SU-DHL-6 (cell line): ENCODE results near the gene PCDHGC4.

Source experiments
- H2AFZ ChIP-seq: fragments of 200-600 bp; sonication (generic); 2 replicates; pipeline ENCODE4 v1.6.1; 2014; ENCODE audit warnings: low read depth, mild to moderate bottlenecking, moderate library complexity, mixed read lengths, antibody characterized with exemption, low read length; ENCODE audit not compliant: severe bottlenecking
- H3F3A ChIP-seq: fragments of 200-600 bp; shearing (Covaris generic); 2 replicates; pipeline ENCODE4 v1.6.0; 2016; ENCODE audit warnings: antibody characterized with exemption, mild to moderate bottlenecking; ENCODE audit not compliant: insufficient read depth
- H3K27ac ChIP-seq: fragments of 200-600 bp; sonication (generic); 2 replicates; pipeline ENCODE4 v1.5.1; 2016; ENCODE audit warnings: low read depth, mild to moderate bottlenecking, low read length, moderate library complexity, mixed read lengths
- H3K27me3 ChIP-seq: fragments of 200-600 bp; sonication (generic), shearing (Covaris generic); 2 replicates; pipeline ENCODE4 v1.6.0; 2014; ENCODE audit warnings: mild to moderate bottlenecking, low read length
- H3K36me3 ChIP-seq: fragments of 200-600 bp; sonication (generic); 2 replicates; pipeline ENCODE4 v1.6.1; 2014; ENCODE audit warnings: mild to moderate bottlenecking, low read length, mixed read lengths
- H3K4me2 ChIP-seq: fragments of 300-600, 200-600 bp; shearing (Covaris generic), sonication (generic); 2 replicates; pipeline ENCODE4 v1.6.0; 2014; ENCODE audit warnings: low read length, low read depth, mild to moderate bottlenecking; ENCODE audit not compliant: poor library complexity, severe bottlenecking
- H3K4me3 ChIP-seq: fragments of 200-600 bp; sonication (generic); 2 replicates; pipeline ENCODE4 v1.5.1; 2014; ENCODE audit warnings: antibody characterized with exemption, low read length, mild to moderate bottlenecking, mixed read lengths; ENCODE audit not compliant: insufficient read depth, poor library complexity, severe bottlenecking
- H3K79me2 ChIP-seq: fragments of 200-600 bp; sonication (generic); 2 replicates; pipeline ENCODE4 v1.6.1; 2014; ENCODE audit warnings: mild to moderate bottlenecking, low read length, moderate library complexity; ENCODE audit not compliant: insufficient read depth
- H3K9ac ChIP-seq: fragments of 200-600 bp; sonication (generic); 2 replicates; pipeline ENCODE4 v1.7.0; 2014; ENCODE audit warnings: mild to moderate bottlenecking, low read length
- H3K9me2 ChIP-seq: fragments of 200-600 bp; sonication (generic); replicated peaks from 2 replicates; pipeline ENCODE4 v1.6.1; 2014; ENCODE audit warnings: low read length; ENCODE audit not compliant: insufficient read depth
- H3K9me3 ChIP-seq: fragments of 200-600 bp; sonication (generic); 2 replicates; pipeline ENCODE4 v1.6.1; 2014; ENCODE audit warnings: low read length, mixed read lengths; ENCODE audit not compliant: insufficient read depth
- H4K20me1 ChIP-seq: fragments of 200-600 bp; sonication (generic); 2 replicates; pipeline ENCODE4 v1.6.1; 2014; ENCODE audit warnings: low read depth, mild to moderate bottlenecking, antibody characterized with exemption, low read length, moderate library complexity, mixed read lengths
- EZH2phosphoT487 ChIP-seq: fragments of 200-600 bp; sonication (generic), shearing (Covaris generic); conservative IDR thresholded peaks from 2 replicates; pipeline ENCODE4 v1.6.1; 2018; ENCODE audit warnings: mild to moderate bottlenecking, antibody characterized with exemption, low read length, moderate library complexity, mixed read lengths
- TF ChIP-seq, protein P1 (sequence below): fragments of 200-600 bp; sonication (generic); IDR thresholded peaks from one replicate; pipeline ENCODE4 v1.5.1; 2017; ENCODE audit warnings: antibody characterized with exemption, mild to moderate bottlenecking, low read length, moderate library complexity; ENCODE audit not compliant: insufficient read depth, poor library complexity, severe bottlenecking

Gene PCDHGC4

GRCh38 chr5:141511771-141512325 is 27.0 kb downstream of the PCDHGC4 start:
- no peak overlapping the region for H2AFZ ChIP-seq
- peaks cover 95% of the 10 kb centered on the region for H3F3A ChIP-seq
- H3K4me3 ChIP-seq = peak overlapping the region; percentile 14
- H3K4me2 ChIP-seq = peak overlapping the region; percentile 87
- no peaks in the 10 kb centered on the region for H3K9me3 ChIP-seq
- no peaks in the 10 kb centered on the region; the same call in 1 of the 2 replicates for H3K79me2 ChIP-seq
- no peaks in the 10 kb centered on the region for H3K27me3 ChIP-seq
- peak overlapping the region; percentile 99 for H3K27ac ChIP-seq
- H3K9me2 ChIP-seq = no peaks in the 10 kb centered on the region
- no peak for TF ChIP-seq EZH2phosphoT487
- TF ChIP-seq, protein P1, sequence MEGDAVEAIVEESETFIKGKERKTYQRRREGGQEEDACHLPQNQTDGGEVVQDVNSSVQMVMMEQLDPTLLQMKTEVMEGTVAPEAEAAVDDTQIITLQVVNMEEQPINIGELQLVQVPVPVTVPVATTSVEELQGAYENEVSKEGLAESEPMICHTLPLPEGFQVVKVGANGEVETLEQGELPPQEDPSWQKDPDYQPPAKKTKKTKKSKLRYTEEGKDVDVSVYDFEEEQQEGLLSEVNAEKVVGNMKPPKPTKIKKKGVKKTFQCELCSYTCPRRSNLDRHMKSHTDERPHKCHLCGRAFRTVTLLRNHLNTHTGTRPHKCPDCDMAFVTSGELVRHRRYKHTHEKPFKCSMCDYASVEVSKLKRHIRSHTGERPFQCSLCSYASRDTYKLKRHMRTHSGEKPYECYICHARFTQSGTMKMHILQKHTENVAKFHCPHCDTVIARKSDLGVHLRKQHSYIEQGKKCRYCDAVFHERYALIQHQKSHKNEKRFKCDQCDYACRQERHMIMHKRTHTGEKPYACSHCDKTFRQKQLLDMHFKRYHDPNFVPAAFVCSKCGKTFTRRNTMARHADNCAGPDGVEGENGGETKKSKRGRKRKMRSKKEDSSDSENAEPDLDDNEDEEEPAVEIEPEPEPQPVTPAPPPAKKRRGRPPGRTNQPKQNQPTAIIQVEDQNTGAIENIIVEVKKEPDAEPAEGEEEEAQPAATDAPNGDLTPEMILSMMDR = no peak
- no peaks in the 10 kb centered on the region; the same call in 1 of the 2 replicates for H3K36me3 ChIP-seq
- no peaks in the 10 kb centered on the region for H4K20me1 ChIP-seq
- H3K9ac ChIP-seq = peak overlapping the region; percentile 84

GRCh38 chr5:141512390-141512910 is 27.6 kb downstream of the PCDHGC4 start:
- H3K27ac ChIP-seq = peak overlapping the region; percentile 99
- no peaks in the 10 kb centered on the region; the same call in 1 of the 2 replicates for H3K79me2 ChIP-seq
- TF ChIP-seq EZH2phosphoT487 = no peak
- TF ChIP-seq, protein P1 = peak; percentile 89
- no peaks in the 10 kb centered on the region for H3K9me3 ChIP-seq
- H2AFZ ChIP-seq = no peak overlapping the region
- H3K36me3 ChIP-seq = no peaks in the 10 kb centered on the region; the same call in 1 of the 2 replicates
- H3K4me2 ChIP-seq = peak overlapping the region; percentile 87
- no peaks in the 10 kb centered on the region for H4K20me1 ChIP-seq
- H3K9ac ChIP-seq = peak overlapping the region; percentile 84
- H3F3A ChIP-seq = peaks cover 95% of the 10 kb centered on the region
- no peaks in the 10 kb centered on the region for H3K27me3 ChIP-seq
- H3K9me2 ChIP-seq = no peaks in the 10 kb centered on the region
- peak overlapping the region; percentile 44 for H3K4me3 ChIP-seq

- H3K79me2 ChIP-seq = no peaks in the 10 kb centered on the region; the same call in 1 of the 2 replicates
- H3F3A ChIP-seq = peaks cover 95% of the 10 kb centered on the region
- TF ChIP-seq EZH2phosphoT487 = no peak
- TF ChIP-seq, protein P1 = no peak
- H3K9ac ChIP-seq = peak overlapping the region; percentile 84
- no peaks in the 10 kb centered on the region for H4K20me1 ChIP-seq
- H3K4me3 ChIP-seq = peak overlapping the region; percentile 44
- H2AFZ ChIP-seq = no peak overlapping the region
- no peaks in the 10 kb centered on the region for H3K27me3 ChIP-seq
- H3K4me2 ChIP-seq = peak overlapping the region; percentile 87
- no peaks in the 10 kb centered on the region; the same call in 1 of the 2 replicates for H3K36me3 ChIP-seq
- H3K9me2 ChIP-seq = no peaks in the 10 kb centered on the region
- no peaks in the 10 kb centered on the region for H3K9me3 ChIP-seq
- H3K27ac ChIP-seq = peak overlapping the region; percentile 99
These were observed 28.2 kb downstream of the PCDHGC4 start for GRCh38 chr5:141512911-141513626.
